ENCODE data around the gene CD2BP2.
"Not testable (repeated sequence)": the region's sequence is repeated elsewhere in the genome, so short reads cannot be mapped to it uniquely, and the experiment has no call there.

The CD2BP2 gene

GRCh38 chr16:30358990-30359870 lies 4.1 kb upstream of the CD2BP2 start:
- no peak for DNase-seq

GRCh38 chr16:30358577-30358936 lies 3.4 kb upstream of the CD2BP2 start:
- no peak for DNase-seq

GRCh38 chr16:30357715-30358576 lies 2.8 kb upstream of the CD2BP2 start:
- no peak for DNase-seq

GRCh38 chr16:30357085-30357714 lies 2.1 kb upstream of the CD2BP2 start:
- no peak for DNase-seq

- no peak for DNase-seq
These were observed 1.4 kb upstream of the CD2BP2 start for GRCh38 chr16:30356401-30357084.

GRCh38 chr16:30355954-30356308 lies 823 bp upstream of the CD2BP2 start:
- DNase-seq: peak in 2 of 3 donors; percentile 16 to 29

- peak; percentile 75 to 82 (median 75) for DNase-seq
These were observed 525 bp downstream of the CD2BP2 start for GRCh38 chr16:30354423-30355143.

GRCh38 chr16:30353438-30354129 lies 1.5 kb downstream of the CD2BP2 start:
- no peak for DNase-seq

GRCh38 chr16:30352488-30353401 lies 2.4 kb downstream of the CD2BP2 start:
- no peak for DNase-seq

GRCh38 chr16:30351586-30352419 lies 3.3 kb downstream of the CD2BP2 start:
- no peak for DNase-seq

- DNase-seq: no peak
These were observed 4.1 kb downstream of the CD2BP2 start for GRCh38 chr16:30351001-30351441.

GRCh38 chr16:30350134-30350871 lies 4.8 kb downstream of the CD2BP2 start:
- no peak for DNase-seq

GRCh38 chr16:30349675-30350074 lies 5.4 kb downstream of the CD2BP2 start:
- no peak for DNase-seq

GRCh38 chr16:30348929-30349328 lies 6.2 kb downstream of the CD2BP2 start:
- no peak for DNase-seq

- DNase-seq: no peak
These were observed 7.0 kb downstream of the CD2BP2 start for GRCh38 chr16:30348113-30348512.

- DNase-seq: no peak
These were observed 8.8 kb downstream of the CD2BP2 start for GRCh38 chr16:30346286-30346685.

GRCh38 chr16:30343491-30343820 lies 11.7 kb downstream of the CD2BP2 start:
- not testable (repeated sequence) for DNase-seq

- no peak for DNase-seq
These were observed 12.2 kb downstream of the CD2BP2 start for GRCh38 chr16:30342751-30343490.

All from suppressor macrophage treated with lipopolysaccharide for 1 hour (primary cell).